ENCODE measurements around the gene COMMD6.

The COMMD6 gene

DNA sequence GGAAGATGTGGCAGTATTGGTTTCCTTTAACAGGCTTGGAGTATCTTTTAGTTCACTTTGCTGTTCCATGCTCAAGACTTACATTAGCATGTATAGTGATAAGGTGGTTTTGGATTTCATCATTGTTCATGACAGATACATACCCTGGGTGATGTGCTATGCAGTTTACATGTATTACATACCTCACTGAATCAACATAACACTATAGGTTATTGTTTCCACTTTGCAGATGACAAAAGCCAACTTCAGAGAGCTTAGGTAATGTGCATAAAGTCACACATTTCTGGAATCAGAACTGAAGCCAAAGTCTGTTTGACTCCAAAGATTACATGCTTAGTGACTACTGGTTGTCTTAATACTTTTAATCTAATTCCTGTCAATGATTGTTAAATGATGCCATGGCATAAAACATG, 7.1 kb downstream of the COMMD6 start:
- DNase-seq (ENCODE audit: low read depth in 3 of 3): no peak

GRCh38 chr13:75521956-75522355, 15.7 kb downstream of the COMMD6 start:
- DNase-seq (ENCODE audit: low read depth in 3 of 3): no peak

DNA sequence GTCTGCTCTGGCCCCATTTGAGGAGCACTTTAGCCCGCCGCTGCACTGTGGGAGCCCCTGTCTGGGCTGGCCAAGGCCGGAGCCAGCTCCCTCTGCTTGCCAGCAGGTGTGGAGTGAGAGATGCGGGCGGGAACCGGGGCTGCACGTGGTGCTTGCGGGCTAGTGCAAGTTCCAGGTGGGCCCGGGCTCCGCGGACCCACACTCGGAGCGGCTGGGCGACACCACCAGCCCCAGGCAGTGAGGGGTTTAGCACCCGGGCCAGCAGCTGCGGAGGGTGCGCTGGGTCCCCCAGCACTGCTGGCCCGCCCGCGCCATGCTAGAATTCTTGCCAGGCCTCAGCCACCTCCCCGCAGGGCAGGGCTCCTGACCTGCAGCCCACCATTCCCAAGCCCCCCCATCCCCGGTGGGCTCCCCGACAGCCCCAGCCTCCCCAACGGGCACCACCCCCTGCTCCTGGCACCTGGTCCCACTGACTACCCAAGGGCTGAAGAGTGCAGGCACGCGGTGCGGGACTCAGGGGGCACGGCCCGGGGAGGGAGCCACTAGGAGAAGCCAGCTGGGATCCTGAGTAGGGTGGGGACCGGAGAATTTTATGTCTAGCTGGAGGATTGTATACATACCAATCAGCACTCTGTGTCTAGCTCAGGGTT, 19.1 kb downstream of the COMMD6 start:
- DNase-seq (ENCODE audit: low read depth in 3 of 3): no peak

DNA sequence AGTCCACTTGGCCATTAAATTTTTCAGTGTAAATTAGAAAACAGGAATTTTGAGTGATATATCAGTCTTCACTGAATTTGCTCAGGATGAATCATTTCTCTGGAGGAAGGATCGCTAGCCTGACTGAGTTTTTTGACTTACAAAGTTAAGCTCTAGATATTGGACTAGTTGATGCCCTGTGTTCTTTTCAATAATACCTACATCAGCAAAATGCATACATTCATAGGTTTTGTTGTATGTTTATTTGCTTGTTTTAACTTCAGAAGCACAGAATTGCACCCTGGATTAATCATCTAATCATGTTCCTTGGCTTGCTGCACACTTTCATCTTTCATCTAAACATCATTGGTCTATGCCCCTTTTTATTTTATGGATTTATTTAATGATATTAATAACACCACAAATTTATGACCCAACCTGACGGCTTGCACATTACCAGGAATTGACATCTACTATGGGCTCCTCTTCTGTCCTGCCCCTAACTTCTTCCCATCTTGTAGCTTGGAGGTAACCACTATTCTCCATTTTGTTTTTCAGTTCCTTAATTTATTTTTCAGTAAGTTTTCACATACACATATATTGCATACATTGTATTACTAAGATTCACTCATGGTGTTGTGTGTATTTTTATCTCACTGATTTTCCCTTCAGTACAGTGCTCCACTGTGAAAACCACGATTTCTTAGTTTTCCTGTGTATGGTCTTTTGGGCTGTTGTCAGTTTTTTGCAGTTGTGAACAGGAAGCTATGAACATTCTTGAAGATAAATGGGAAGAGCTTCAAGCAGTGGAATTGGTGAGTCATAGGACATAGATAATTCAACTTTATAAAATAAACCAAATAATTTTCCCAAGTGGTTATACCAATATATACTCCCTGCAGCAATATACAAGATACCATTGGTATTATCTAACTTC, 23.3 kb downstream of the COMMD6 start:
- DNase-seq (ENCODE audit: low read depth in 3 of 3): no peak

DNA sequence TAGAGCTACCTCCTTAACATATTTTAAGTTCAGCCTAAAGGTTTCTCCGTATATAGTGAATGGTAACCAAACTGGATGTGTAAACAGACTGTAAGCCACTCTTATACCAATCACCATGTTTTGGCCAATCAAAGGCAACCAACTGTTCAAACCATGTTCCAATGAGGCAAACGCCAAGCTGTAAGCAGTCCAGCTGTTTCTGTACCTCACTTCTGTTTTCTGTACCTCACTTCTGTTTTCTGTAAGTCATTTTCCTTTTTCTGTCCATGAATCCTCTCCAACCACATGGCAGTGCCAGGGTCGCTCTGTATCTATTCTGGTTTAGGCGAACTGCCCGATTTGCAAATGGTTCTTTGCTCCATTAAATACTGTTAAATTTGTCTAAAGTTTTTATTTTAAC, 24.4 kb downstream of the COMMD6 start:
- no peak for DNase-seq (ENCODE audit: low read depth in 3 of 3)

DNA sequence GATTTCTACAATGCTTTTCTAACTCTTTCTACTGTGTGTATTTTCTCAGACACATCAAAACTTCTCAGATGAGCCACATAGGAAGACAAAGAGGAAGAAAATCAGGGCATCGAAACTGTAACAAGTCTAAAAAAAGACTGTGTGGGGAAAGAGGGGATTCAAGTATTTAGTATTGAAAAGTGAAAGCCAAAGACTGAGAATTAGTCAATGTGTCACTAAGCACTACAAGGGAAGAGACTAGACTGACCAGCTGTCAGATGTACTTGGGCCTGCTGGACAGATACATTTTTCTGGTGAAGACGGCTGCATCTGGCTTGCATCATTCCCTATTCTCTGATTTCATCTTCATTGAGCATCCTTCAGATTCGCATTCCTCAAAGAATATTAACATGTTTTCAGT, 25.4 kb downstream of the COMMD6 start:
- no peak for DNase-seq (ENCODE audit: low read depth in 3 of 3)

DNA sequence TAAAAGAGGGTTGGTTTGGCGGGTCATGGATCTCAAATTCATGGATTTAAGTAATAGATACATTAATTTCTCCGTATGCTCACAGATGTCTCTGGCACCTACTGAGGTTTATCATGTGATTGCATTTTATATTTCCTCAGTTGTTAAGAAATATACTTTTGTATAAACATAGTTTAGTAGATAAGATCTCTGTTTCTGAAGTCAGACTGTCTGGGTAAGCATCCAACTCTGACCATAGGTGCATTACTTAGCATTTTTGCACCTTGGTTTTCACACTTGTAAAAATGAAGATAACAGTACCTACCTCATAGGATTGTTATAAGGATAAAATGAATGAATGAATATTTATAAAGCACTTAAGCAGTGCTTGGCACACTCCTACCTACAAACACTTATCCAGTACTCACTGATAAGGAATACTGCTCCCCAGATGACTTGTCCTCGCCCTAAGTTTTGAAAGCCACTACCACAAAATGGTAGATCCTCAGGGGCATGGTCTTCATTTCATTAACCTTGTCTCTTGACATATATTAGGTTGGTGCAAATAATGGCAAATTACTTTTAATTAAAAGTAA, 26.5 kb downstream of the COMMD6 start:
- no peak for DNase-seq (ENCODE audit: low read depth in 3 of 3)

DNA sequence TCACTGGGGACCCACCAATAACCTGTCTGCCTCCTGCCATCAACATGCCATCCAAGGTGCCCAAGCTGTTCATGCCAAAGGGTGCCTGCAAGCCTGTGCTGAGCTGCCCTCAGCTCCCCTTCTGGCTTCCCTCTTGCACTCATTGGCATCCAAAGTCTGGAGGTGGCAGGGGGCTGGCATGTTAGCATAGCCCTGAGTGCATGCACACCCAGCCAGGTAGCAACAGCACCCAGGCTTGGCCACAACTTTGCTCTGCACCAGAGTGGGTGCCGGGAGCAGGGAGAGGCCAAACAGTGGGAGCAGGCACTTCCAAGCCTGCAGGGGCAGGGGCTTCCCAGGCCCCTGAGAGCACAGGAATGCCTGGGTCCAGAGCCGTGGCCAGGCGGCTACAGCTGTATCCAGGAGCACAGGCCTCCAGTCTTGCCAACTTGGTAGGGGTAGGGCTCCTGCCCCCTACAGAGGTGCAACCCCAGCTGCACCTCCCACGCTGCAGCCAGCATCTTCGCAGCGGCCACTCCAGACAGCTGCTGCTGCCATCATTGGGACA, 29.6 kb downstream of the COMMD6 start:
- DNase-seq (ENCODE audit: low read depth in 3 of 3): no peak

- DNase-seq (ENCODE audit: low read depth in 3 of 3): no peak
These were observed 30.3 kb downstream of the COMMD6 start for GRCh38 chr13:75507027-75508001.

GRCh38 chr13:75506018-75506417, 31.6 kb downstream of the COMMD6 start:
- DNase-seq (ENCODE audit: low read depth in 3 of 3): no peak

GRCh38 chr13:75505327-75505726, 32.3 kb downstream of the COMMD6 start:
- no peak for DNase-seq (ENCODE audit: low read depth in 3 of 3)

DNA sequence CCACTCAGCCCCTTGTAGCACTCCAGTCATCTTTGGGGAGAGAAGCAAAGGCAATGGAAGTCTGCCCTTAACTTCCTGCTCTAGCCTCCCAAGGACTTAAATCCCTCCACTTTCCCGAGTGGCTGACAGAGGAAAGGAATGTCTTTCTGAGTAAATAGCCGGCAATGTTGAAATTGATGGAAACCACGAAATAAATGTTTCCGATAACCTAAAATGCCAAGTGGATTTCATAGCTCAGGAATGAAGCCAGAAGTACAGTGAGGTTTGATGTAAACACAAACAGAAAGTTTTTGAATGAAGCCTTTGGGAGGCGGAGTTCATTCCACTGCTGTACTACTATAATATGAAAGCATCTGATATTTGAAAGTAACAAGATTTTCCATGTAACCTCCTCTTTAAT, 41.7 kb downstream of the COMMD6 start:
- no peak for DNase-seq (ENCODE audit: low read depth in 3 of 3)

- no peak for DNase-seq (ENCODE audit: low read depth in 3 of 3)
These were observed 43.1 kb downstream of the COMMD6 start for GRCh38 chr13:75494491-75494890.

GRCh38 chr13:75493156-75493555, 44.5 kb downstream of the COMMD6 start:
- DNase-seq (ENCODE audit: low read depth in 3 of 3): no peak

GRCh38 chr13:75492389-75492788, 45.3 kb downstream of the COMMD6 start:
- no peak for DNase-seq (ENCODE audit: low read depth in 3 of 3)

GRCh38 chr13:75491376-75491775, 46.3 kb downstream of the COMMD6 start:
- DNase-seq (ENCODE audit: low read depth in 3 of 3): no peak

DNA sequence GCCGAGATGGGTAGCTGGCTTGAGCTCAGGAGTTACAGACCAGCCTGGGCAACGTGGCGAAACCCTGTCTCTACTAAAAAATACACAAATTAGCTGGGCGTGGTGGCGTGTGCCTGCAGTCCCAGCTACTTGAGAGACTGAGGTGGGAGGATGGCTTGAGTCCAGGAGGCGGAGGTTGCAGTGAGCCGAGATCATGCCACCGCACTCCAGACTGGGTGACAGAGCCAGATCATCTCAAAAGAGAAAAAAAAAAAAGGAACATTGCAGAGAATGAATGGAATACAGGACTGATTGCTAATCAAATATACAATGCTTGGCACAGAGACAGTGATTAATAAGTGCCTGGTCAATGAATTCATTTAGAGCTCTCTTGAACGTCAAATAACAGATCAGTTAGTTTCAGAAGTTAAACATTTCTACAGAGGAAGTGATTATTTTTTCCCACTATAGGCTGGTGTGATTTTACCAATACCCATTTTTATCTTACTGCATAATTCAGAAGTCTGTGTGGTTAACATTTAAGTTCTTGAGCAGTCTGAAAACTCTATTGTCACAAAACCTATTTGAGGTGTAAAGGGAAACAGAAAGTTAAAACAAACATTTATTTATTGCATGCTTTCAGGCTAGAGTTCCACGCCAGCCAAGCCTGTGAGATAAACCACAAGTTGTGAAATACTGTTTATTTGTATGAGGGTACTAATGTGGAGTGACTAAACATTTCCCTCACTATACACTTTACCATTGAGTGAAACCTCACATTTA, 48.0 kb downstream of the COMMD6 start:
- DNase-seq (ENCODE audit: low read depth in 3 of 3): no peak

GRCh38 chr13:75486146-75487062, 51.2 kb downstream of the COMMD6 start:
- DNase-seq (ENCODE audit: low read depth in 3 of 3): no peak

DNA sequence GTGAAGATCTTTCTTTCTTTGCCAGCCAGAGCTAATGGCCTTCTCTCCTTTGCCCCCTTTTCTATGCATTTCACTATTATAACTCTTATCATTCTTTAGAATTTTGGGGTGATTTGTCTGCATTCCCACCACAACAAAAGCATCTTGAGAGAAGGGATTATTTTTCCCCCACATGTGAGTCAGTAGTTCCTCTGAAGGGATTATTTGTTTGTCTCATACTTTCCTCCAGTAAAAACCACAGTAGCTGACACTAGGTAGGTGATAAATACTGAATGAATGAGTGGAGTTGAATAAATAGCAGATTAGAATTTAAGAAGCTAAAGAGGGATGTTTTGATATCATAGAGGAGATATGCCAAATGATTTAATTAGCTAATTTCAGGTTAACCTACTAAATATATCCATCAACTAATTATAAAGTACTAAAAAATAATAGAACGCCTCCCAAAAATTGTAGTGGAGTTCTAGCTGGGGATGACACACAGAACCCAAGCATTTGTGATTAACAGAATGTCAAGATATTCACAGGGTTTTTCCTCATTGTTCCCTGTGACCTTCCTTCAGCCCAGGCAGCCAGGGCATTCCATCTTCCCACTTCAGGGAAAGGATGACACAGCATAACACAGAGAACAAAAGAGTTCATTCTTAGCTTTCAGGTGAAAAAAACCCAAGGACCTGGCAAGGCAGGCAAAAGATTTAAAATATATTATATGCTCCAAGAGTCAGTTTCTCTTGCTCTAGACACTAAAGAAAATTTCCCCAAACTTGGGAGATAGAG, 52.2 kb downstream of the COMMD6 start:
- no peak for DNase-seq (ENCODE audit: low read depth in 3 of 3)
